NCI-H345 treated with DMSO at 0.1 percent for 48 hours (cell line): ENCODE data around the gene INO80.
A peak's percentile ranks its signal among the peaks of the same experiment; 100 is the strongest.
"Not testable (repeated sequence)": the region's sequence is repeated elsewhere in the genome, so short reads cannot be mapped to it uniquely, and the experiment has no call there.

ENCODE experiments used
- DNase-seq: peaks from one replicate; lab custom pipeline; 2025; ENCODE audit not compliant: unreplicated experiment; lab: John Stamatoyannopoulos, UW

The INO80 gene, protein sequence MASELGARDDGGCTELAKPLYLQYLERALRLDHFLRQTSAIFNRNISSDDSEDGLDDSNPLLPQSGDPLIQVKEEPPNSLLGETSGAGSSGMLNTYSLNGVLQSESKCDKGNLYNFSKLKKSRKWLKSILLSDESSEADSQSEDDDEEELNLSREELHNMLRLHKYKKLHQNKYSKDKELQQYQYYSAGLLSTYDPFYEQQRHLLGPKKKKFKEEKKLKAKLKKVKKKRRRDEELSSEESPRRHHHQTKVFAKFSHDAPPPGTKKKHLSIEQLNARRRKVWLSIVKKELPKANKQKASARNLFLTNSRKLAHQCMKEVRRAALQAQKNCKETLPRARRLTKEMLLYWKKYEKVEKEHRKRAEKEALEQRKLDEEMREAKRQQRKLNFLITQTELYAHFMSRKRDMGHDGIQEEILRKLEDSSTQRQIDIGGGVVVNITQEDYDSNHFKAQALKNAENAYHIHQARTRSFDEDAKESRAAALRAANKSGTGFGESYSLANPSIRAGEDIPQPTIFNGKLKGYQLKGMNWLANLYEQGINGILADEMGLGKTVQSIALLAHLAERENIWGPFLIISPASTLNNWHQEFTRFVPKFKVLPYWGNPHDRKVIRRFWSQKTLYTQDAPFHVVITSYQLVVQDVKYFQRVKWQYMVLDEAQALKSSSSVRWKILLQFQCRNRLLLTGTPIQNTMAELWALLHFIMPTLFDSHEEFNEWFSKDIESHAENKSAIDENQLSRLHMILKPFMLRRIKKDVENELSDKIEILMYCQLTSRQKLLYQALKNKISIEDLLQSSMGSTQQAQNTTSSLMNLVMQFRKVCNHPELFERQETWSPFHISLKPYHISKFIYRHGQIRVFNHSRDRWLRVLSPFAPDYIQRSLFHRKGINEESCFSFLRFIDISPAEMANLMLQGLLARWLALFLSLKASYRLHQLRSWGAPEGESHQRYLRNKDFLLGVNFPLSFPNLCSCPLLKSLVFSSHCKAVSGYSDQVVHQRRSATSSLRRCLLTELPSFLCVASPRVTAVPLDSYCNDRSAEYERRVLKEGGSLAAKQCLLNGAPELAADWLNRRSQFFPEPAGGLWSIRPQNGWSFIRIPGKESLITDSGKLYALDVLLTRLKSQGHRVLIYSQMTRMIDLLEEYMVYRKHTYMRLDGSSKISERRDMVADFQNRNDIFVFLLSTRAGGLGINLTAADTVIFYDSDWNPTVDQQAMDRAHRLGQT (N-terminal part only)

DNA sequence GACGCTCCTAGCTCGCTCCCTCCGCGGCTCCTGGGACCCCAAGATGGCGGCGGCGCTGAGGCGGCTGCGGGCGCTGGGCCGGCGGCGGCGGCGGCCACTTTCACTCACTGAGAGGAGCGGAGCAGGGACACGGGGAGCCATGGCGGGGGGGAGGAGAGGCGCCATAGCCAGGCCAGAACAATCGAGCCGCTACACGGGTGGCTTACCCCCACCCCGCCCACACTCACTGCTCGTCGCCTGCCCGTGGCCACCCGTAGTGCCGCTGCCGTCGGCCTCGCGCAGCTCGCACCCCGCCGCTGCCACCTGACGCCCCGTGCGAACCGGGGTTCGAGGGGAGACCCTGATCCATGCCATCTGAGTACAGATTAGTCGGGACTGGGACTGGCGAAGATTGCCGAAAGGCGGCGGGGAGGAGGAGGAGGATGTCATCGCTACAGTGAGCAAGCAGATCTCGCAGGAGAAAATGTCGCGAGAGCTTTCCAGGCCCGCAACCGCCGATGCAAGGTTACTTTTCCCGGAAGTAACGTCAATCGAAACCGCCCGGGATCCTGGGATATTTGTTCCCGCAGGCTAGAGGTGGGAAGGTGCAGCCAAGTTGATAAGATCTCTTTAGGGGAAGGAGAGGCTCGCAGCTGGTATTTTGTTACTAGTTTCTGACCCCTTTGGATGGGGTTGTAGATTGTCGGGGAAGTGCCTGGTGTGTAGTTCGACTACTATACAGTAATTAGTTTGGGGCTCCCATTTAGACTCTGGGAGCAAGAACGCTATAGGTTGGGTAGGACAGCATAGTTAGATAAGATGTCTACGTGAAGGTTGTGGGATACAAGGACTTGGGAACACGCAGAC is at the start of gene INO80:
Gene INO80 (minus strand): TSS at position 165 of the 846 bp plus-strand sequence. CDS start 19,970 bp downstream, outside the sequence.
- DNase-seq, result peak; percentile 79

DNA sequence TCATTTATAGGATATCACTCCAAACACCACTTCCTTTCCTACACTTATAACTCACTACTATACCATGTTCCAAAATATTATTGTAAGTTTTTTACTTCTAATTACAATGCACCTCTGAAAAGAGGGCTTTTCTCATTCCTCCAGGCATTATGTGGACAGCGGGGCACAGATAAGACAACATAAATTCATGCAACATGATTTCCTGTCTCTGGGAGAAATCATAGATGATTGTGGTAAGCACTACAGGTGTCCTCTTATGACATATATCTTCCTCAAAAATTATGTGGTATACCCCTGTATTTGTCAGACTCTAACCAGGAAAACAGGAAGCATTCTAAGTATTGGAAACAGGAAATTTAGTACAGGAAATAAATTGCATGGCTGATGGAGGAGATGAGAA is 45.7 kb upstream of the INO80 start:
- DNase-seq, result no peak

DNA sequence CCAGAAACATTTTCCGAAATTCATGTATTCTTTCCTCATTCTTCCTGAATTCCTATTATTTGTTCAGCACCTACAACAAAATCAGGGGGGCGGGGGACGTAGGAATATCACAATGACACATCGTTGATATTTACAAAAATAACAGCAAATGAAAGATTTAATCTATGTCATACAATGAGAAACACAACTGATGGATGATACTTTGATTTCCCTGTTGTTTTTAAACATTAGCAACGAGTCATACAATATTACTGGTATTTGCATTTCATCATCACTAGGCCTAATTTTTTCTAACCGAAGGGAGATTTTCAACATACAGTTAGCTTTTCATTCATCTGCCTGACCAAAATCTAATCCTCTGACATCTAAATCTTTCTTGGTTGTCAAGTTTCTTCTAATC is 45.3 kb upstream of the INO80 start:
- no peak for DNase-seq

DNA sequence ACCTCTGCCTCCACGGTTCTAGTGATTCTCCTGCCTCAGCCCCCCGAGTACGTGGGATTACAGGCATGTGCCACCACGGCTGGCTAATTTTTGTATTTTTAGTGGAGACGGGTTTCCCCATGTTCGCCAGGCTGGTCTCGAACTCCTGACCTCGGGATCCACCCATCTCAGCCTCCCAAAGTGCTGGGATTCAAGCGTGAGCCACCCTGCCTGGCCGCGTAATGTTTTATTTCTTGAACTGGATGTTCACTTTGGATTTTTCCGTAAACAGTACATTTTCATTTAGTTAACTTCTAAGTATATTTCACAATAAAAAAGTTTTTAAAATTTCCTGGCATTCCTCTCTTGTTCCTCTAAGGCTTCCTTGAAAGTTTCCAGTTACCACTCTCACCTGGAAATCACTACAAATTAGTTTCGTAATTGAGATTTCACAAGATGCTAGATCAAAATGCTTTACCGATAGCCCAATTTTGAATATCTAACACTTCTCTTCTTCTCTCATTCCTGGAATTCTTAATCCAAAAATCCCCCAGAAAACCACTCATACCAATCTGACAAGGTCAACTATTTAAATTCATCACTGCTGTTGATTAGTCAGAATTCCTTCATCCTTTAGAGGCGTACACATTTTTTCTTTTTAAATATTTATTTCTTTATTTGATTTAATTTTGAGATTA is 44.7 kb upstream of the INO80 start:
- no peak for DNase-seq

DNA sequence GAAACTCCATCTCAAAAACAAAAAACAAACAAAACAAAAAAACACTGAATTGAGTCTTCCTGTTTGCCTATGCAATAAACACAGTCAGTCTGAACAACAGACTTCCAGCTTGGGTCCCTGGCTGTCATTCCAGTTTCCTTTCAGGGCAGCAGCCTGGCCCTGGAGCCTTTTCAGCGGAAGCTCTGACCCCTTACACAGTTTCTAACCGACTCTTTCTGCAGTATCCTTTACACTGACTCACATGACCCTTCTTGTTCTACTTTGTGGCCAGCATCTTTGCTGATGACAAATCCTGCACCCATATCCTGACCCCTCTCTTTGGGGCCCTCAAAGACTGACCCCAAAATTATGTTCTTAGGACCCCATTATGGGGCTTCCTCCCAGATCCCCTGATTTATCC is 38.3 kb upstream of the INO80 start:
- no peak for DNase-seq

DNA sequence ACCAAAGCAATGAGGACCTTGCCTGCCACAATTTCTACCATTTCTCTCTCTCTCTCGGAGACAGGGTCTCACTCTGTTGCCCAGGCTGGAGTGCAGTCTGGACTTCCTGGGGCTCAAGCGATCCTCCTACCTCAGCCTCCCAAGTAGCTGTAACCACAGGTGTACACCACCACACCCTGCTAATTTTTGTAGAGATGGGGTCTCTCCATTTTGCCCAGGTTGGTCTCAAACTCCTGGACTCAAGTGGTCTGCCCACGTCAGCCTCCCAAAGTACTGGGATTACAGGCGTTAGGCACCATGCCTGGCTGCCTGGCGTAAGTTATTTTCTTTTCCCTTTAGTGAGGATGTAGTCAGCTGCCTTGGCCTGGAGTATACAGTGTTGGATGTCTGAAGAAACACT is 37.7 kb upstream of the INO80 start:
- DNase-seq, result no peak

DNA sequence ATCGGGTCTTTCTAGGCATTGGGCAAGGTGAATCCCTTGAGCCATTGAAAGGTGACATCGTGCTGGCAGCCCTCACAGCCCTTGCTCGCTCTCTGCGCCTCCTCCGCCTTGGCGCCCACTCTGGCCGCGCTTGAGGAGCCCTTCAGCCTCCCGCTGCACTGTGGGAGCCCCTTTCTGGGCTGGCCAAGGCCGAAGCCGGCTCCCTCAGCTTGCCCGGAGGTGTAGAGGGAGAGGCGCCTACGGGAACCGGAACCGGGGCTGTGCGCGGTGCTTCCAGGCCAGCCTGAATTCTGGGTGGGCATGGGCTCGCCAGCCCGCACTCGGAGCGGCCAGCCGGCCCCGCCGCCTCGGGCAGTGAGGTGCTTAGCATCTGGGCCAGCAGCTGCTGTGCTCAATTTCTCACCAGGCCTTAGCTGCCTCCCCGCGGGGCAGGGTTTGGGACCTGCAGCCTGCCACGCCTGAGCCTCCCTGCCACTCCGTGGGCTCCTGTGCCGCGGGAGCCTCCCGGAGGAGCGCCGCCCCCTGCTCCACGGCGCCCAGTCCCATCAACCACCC is 35.4 kb upstream of the INO80 start:
- DNase-seq, result no peak

DNA sequence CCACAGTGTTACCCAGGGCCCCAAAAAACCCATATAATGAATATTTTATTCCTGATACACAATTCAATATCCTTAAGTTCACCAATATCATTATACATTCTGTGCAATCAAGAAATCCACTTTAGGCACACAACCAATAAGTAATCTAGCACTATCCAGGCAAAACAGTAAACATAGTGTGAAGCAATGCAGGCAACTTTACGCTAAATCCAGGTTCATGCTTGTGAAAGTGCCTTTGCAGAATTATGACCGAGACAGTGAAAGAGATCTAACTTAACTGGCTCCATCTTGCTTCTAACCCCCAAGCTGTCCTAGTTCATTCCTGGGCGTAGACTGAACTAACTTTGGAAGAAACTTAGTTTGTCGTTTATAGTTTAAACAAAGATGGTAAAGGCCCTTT is 34.2 kb upstream of the INO80 start:
- no peak for DNase-seq

DNA sequence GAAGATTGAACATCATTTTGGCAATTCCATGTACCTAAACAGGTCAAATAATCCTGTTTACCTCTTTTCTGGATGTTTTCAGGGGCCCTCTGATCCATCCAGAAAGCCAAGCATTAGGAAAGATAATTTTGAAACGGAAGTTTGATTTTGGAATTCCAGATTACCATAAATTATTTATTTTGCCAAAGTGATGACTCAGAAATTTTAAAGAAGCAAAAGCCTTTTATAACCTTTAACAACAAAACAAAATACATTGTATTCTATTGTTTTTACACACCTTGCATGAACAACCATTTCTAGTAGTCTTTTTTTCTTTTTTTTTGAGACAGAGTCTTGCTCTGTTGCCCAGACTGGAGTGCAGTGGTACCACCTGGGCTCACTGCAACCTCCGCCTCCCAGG is 32.0 kb upstream of the INO80 start:
- DNase-seq, result no peak

DNA sequence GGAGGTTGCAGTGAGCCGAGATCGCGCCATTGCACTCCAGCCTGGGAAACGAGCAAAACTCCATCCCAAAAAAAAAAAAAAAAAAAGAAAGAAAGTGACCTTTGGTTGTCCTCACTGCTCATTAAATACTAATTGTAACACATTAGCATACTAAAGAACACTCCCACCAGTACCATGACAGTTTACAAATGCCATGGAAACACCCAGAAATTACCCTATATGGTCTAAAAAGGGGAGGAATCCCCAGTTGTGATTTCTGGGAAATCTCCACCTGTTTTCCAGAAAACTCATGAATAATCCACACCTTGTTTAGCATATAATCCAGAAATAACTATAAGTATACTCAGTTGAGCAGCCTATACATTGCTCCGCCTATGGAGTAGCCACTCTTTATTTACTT is 23.5 kb upstream of the INO80 start:
- DNase-seq, result no peak

DNA sequence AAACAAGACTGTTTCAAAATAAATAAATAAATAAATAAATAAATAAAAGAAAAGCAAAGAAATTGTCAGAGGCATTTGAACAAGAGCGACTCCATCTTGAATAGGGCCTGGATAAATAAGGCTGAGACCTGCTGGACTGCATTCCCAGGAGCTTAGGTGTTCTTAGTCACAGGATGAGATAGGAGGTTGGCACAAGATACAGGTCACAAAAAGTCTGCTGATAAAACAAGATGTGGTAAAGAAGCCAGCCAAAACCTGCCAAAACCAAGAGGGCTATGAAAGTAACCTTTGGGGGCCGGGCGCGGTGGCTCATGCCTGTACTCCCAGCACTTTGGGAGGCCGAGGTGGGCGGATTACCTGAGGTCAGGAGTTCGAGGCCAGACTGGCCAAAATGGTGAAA is 23.0 kb upstream of the INO80 start:
- not testable (repeated sequence) for DNase-seq

DNA sequence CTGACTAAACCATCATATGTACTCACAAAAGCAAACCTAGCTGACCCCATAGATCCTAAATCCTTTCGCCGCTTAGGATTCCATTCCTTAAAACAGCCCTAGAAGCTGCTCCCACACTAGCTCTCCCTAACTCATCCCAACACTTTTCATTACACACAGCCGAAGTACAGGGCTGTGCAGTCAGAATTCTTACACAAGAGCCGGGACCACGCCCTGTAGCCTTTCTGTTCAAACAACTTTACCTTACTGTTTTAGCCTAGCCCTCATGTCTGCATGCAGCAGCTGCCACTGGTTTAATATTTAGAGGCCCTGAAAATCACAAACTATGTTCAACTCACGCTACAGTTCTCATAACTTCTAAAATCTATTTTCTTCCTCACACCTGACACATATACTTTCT is 19.5 kb upstream of the INO80 start:
- not testable (repeated sequence) for DNase-seq

DNA sequence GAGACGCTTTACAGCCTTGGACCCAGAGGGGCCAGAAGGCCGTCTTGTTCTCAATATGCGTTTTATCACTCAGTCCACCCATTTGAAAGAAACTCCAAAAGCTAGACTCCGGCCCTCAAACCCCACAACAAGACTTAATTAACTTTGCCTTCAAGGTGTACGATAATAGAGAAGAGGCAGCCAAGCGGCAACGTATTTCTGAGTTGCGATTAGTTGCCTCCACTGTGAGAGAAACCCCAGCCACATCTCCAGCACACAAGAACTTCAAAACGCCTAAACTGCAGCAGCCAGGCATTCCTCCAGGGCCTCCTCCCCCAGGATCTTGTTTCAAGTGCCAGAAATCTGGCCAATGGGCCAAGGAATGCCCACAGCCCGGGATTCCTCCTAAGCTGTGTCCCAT is 17.4 kb upstream of the INO80 start:
- no peak for DNase-seq

DNA sequence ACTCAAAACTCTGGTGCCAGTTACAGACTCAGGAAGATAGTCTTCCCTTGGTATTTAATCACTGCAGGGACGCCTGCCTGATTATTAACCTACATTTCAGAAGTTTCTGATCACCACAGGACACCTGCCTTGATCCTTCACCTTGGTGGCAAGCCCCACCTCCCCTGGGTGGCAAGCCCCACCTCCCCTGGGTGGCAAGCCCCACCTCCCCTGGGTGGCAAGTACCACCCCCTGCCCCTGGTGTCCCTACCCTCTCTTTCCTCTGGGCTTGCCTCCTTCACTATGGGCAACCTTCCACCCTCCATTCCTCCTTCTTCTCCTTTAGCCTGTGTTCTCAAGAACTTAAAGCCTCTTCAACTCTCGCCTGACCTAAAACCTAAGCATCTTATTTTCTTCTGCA is 16.0 kb upstream of the INO80 start:
- not testable (repeated sequence) for DNase-seq

DNA sequence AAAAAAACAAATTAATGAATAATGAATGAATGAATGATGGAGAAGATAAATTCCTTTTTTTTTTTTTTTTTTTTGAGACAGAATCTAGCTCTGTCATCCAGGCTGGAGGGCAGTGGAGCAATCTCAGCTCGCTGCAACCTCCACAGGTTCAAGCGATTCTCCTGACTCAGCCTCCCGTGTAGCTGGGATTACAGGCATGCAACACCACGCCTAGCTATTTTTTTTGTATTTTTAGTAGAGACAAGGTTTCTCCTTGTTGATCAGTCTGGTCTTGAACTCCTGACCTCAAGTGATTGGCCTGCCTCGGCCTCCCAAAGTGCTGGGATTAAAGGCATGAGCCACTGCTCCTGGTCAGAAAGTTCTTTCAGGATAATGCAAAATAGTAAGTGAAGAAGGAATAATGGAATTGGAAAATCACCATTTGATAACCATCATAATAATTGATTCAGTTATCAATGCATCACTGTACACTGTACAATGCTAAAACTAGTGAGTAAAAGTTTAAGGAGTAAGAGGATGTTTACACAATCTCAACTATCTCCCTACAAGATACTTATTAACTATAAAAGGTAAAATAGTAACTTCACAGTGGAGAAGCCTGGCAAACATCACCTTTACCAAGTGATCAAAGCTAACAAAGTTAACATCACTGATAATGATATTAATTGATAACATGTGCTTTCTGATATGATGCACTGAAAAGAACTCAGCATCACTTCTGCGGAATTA is 12.3 kb upstream of the INO80 start:
- no peak for DNase-seq

DNA sequence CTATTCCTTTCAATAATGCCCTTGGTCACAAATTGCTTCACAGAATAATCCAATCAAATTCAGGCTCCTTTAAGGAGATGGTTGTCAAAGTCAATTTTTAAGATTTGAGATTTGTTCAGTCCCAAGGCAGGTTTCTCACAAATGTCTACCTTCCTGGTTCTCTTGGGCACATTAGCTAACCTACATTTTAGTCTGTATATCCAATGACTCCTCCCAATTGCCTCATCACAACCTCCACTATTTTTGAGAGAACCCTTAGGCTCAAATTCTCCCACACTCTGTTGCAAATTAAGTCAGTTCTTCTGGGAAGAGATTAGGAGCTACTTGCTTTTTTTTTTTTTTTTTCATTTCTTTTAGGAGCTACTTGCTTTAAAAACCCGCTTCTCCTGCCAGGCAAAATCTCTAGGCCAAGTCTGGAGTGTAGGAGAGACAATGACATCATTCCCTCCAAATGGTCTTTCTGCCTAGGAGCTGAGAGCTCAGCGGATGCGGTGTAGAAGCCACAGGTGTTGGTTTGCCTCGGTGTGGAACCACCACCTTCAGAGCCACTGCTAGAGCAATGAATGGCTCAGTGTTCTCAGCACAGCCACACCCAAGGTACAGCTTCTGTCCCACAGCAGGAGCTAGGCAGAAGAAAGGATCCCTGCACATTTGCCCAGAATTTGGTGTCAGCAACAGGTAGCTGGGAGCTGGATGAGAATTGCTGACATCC is 10.0 kb upstream of the INO80 start:
- DNase-seq, result no peak

DNA sequence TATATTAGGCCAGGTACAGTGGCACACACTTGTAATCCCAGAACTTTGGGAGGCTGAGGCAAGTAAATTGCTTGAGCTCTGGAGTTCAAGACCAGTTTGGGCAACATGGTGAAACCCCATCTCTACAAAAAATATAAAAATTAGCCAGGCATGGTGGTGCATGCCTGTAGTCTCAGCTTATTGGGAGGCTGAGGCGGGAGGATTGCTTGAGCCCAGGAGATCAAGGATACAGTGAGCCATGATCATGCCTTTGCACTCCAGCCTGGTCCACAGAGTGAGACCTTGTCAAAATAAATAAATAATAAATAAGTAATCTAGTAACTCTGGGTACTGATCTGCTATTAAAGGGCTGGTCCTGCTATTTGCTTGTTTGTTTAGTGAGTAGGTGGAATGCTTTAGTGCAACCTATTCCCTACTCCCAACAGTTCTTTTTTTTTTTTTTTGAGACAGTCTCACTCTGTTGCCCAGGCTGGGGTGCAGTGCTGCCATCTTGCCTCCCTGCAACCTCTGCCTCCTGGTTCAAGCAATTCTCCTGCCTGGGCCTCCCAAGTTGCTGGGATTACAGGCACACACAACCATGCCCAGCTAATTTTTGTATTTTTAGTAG is 9.1 kb upstream of the INO80 start:
- no peak for DNase-seq

DNA sequence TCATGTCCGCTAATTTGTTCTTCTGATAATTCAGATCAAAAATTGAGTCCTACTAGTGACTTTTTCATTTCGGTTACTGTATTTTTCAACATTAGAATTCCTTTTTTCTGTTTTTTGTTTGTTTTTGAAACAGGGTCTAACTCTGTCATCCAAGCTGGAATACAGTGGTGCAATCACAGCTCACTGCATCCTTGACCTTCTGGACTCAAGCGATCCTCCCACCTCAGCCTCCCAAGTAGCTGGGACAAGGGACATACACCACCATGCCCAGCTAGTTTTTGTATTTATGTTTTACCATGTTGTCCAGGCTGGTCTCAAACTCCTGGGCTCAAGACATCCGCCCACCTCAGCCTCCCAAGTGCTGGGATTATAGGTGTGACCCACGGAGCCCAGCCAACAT is 8.0 kb upstream of the INO80 start:
- no peak for DNase-seq
